Neutrophil (primary cell): ENCODE results near the gene RPL28.

Experiments
- H3K27ac ChIP-seq: fragments of 200-600 bp; sonication (generic); 2 replicates; pipeline ENCODE4 v1.5.1; 2016; ENCODE audit warnings: mild to moderate bottlenecking, moderate library complexity
- H3K27me3 ChIP-seq: fragments of 200-600 bp; sonication (generic); 2 replicates; pipeline ENCODE4 v1.6.0; 2016; ENCODE audit warnings: mild to moderate bottlenecking
- H3K36me3 ChIP-seq: fragments of 200-600 bp; sonication (generic); 2 replicates; pipeline ENCODE4 v1.5.1; 2017
- H3K4me1 ChIP-seq, 2 experiments: fragments of 200-600 bp in 1 of 2; sonication (generic) in 1 of 2; 1 replicate in 1 of 2; 2 replicates in 1 of 2; pipeline versions ENCODE4 v1.5.1 to v1.6.1; 2013 to 2016; ENCODE audit warnings: low read depth in 1 of 2, low read length in 1 of 2, mild to moderate bottlenecking in 1 of 2, moderate library complexity in 1 of 2; ENCODE audit not compliant: control insufficient read depth in 1 of 2, insufficient read depth in 1 of 2
- H3K4me3 ChIP-seq, 2 experiments: fragments of 200-600 bp in 1 of 2; sonication (generic) in 1 of 2; 1 replicate in 1 of 2; 2 replicates in 1 of 2; pipeline ENCODE4 v1.5.1; 2013 to 2016; ENCODE audit warnings: low read depth in 1 of 2, low read length in 1 of 2, mild to moderate bottlenecking in 1 of 2, moderate library complexity in 1 of 2
- H3K9me3 ChIP-seq: fragments of 200-600 bp; sonication (generic); 2 replicates; pipeline ENCODE4 v1.5.1; 2016
- CTCF ChIP-seq: fragments of 200-600 bp; sonication (generic); IDR thresholded peaks from 2 replicates; pipeline ENCODE4 v1.5.1; 2016; ENCODE audit warnings: antibody characterized with exemption

Gene RPL28

GRCh38 chr19:55423225-55424005 lies 37.7 kb downstream of the RPL28 start:
- Histone ChIP-seq H3K27me3 (peaks cover 41% of the 10 kb centered on the region), H3K4me1 (no peaks in the 10 kb centered on the region), H3K9me3 (no peaks in the 10 kb centered on the region), H3K36me3 (no peaks in the 10 kb centered on the region), H3K27ac (no peak overlapping the region), H3K4me3 (no peak overlapping the region)
- TF ChIP-seq CTCF: no peak

DNA sequence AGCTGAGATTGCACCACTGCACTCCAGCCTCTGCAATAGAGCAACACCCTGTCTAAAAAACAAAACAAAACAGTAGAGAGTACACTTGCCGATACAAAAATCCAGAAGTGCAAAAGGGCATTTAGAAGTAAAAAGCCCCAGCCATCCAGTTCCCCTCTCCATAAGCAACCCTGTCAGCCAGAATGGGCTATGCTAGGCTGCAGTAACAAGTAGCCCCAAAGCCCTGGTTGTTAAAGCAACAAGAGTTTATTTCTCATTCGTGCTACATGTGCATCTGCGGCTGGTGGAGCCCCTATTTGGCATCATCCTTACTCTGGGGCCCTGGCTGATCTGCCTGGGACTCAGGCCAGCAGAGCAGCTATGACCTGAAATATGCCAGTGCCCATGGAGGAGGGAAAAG lies 38.8 kb downstream of the RPL28 start:
- Histone ChIP-seq H3K27me3 (peaks cover 42% of the 10 kb centered on the region), H3K4me1 (no peaks in the 10 kb centered on the region), H3K36me3 (no peaks in the 10 kb centered on the region), H3K9me3 (no peaks in the 10 kb centered on the region), H3K4me3 (no peak overlapping the region), H3K27ac (no peak overlapping the region)
- TF ChIP-seq CTCF: no peak

GRCh38 chr19:55426042-55426441 lies 40.3 kb downstream of the RPL28 start:
- Histone ChIP-seq H3K36me3 (no peaks in the 10 kb centered on the region), H3K27me3 (peaks cover 42% of the 10 kb centered on the region), H3K9me3 (no peaks in the 10 kb centered on the region), H3K4me1 (no peaks in the 10 kb centered on the region), H3K4me3 (no peak overlapping the region), H3K27ac (no peak overlapping the region)
- TF ChIP-seq CTCF: no peak

DNA sequence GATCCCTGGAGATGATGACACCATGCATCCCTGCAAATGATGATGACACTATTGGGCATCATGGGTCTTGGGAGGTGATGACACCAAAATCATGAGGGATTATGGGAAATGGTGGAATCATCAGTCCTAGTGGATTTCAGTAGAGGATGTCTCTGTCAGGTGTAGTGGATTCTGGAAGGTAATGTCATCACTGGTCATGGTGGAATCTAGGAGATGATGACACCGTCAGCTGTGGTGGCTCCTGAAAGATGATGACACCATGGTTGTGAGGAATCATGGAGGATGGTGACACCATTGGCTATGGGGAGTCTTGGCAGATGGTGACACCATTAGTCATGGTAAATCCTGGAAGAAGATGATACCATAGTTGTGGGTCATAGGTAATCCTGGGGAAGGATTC lies 45.5 kb downstream of the RPL28 start:
- no peaks in the 10 kb centered on the region for H3K4me1 ChIP-seq
- peaks cover 72% of the 10 kb centered on the region for H3K27me3 ChIP-seq
- no peaks in the 10 kb centered on the region for H3K36me3 ChIP-seq
- TF ChIP-seq CTCF: no peak
- no peak overlapping the region for H3K4me3 ChIP-seq
- no peak overlapping the region for H3K27ac ChIP-seq
- no peaks in the 10 kb centered on the region for H3K9me3 ChIP-seq

- Histone ChIP-seq H3K27me3 (peaks cover 74% of the 10 kb centered on the region), H3K27ac (no peak overlapping the region)
Measured at GRCh38 chr19:55432241-55432959, 46.7 kb downstream of the RPL28 start.

More at GRCh38 chr19:55432241-55432959, 46.7 kb downstream of the RPL28 start:
- Histone ChIP-seq H3K36me3 (no peaks in the 10 kb centered on the region), H3K4me1 (no peaks in the 10 kb centered on the region), H3K4me3 (no peak overlapping the region), H3K9me3 (no peaks in the 10 kb centered on the region)
- TF ChIP-seq CTCF: no peak
